ENCODE measurements around the gene NKX6-1.

The NKX6-1 gene

GRCh38 chr4:84498203-84498934 is 723 bp downstream of the NKX6-1 start:
- no peak for DNase-seq (ENCODE audit: low read depth, low spot score)

GRCh38 chr4:84497504-84498202 is 1.4 kb downstream of the NKX6-1 start:
- no peak for DNase-seq (ENCODE audit: low read depth, low spot score)

- no peak for DNase-seq (ENCODE audit: low read depth, low spot score)
Observed at GRCh38 chr4:84496706-84497503, 2.2 kb downstream of the NKX6-1 start.

GRCh38 chr4:84496331-84496705 is 2.8 kb downstream of the NKX6-1 start:
- no peak for DNase-seq (ENCODE audit: low read depth, low spot score)

GRCh38 chr4:84495794-84496261 is 3.3 kb downstream of the NKX6-1 start:
- no peak for DNase-seq (ENCODE audit: low read depth, low spot score)

- DNase-seq (ENCODE audit: low read depth, low spot score) = no peak
Observed at GRCh38 chr4:84495118-84495793, 3.8 kb downstream of the NKX6-1 start.

- no peak for DNase-seq (ENCODE audit: low read depth, low spot score)
Observed at GRCh38 chr4:84494531-84494930, 4.6 kb downstream of the NKX6-1 start.

GRCh38 chr4:84494076-84494475 is 5.0 kb downstream of the NKX6-1 start:
- no peak for DNase-seq (ENCODE audit: low read depth, low spot score)

GRCh38 chr4:84493092-84493850 is 5.8 kb downstream of the NKX6-1 start:
- DNase-seq (ENCODE audit: low read depth, low spot score) = no peak

- no peak for DNase-seq (ENCODE audit: low read depth, low spot score)
Observed at GRCh38 chr4:84492737-84493091, 6.4 kb downstream of the NKX6-1 start.

- DNase-seq (ENCODE audit: low read depth, low spot score) = no peak
Observed at GRCh38 chr4:84492290-84492689, 6.8 kb downstream of the NKX6-1 start.

GRCh38 chr4:84491481-84491880 is 7.6 kb downstream of the NKX6-1 start:
- DNase-seq (ENCODE audit: low read depth, low spot score) = no peak

- DNase-seq (ENCODE audit: low read depth, low spot score) = no peak
Observed at GRCh38 chr4:84490663-84491062, 8.4 kb downstream of the NKX6-1 start.

GRCh38 chr4:84484236-84484635 is 14.9 kb downstream of the NKX6-1 start:
- no peak for DNase-seq (ENCODE audit: low read depth, low spot score)

- DNase-seq (ENCODE audit: low read depth, low spot score) = no peak
Observed at GRCh38 chr4:84483688-84484087, 15.4 kb downstream of the NKX6-1 start.

- no peak for DNase-seq (ENCODE audit: low read depth, low spot score)
Observed at GRCh38 chr4:84482564-84483563, 16.2 kb downstream of the NKX6-1 start.

GRCh38 chr4:84481860-84482245 is 17.2 kb downstream of the NKX6-1 start:
- no peak for DNase-seq (ENCODE audit: low read depth, low spot score)

- DNase-seq (ENCODE audit: low read depth, low spot score) = no peak
Observed at GRCh38 chr4:84481077-84481859, 17.8 kb downstream of the NKX6-1 start.

GRCh38 chr4:84480082-84480481 is 19.0 kb downstream of the NKX6-1 start:
- DNase-seq (ENCODE audit: low read depth, low spot score) = no peak
